HL-60 (cell line): ENCODE results near the gene NAGA.

ENCODE experiments used
- CTCF ChIP-seq: IDR thresholded peaks from one replicate; pipeline ENCODE4 v1.5.1; 2011; ENCODE audit warnings: low read length, control low read depth, inconsistent platforms; ENCODE audit not compliant: insufficient read depth
- POLR2AphosphoS5 ChIP-seq: IDR thresholded peaks from 2 replicates; pipeline ENCODE4 v1.6.1; 2012; ENCODE audit warnings: low read depth

- no peak for TF ChIP-seq CTCF
- TF ChIP-seq POLR2AphosphoS5, result no peak
Measured at GRCh38 chr22:42062506-42063170, 8.0 kb downstream of the NAGA start.
